GM18870 (cell line): ENCODE data around the gene CDH4.

ENCODE experiments used
- ATAC-seq: cut with Tn5 transposase; IDR thresholded peaks from one replicate; pipeline ENCODE4 v1.9.1; 2021; ENCODE audit warnings: moderate library complexity; ENCODE audit not compliant: unreplicated experiment

The CDH4 gene

GRCh38 chr20:61766921-61767610 is 515.0 kb downstream of the CDH4 start:
- no peak for ATAC-seq

GRCh38 chr20:61767761-61768494 is 515.9 kb downstream of the CDH4 start:
- no peak for ATAC-seq

- ATAC-seq, result no peak
Measured at GRCh38 chr20:61768571-61769285, 516.7 kb downstream of the CDH4 start.

GRCh38 chr20:61769286-61769832 is 517.3 kb downstream of the CDH4 start:
- ATAC-seq, result no peak

GRCh38 chr20:61770113-61770585 is 518.1 kb downstream of the CDH4 start:
- no peak for ATAC-seq

GRCh38 chr20:61771805-61772350 is 519.8 kb downstream of the CDH4 start:
- ATAC-seq, result no peak

- ATAC-seq, result no peak
Measured at GRCh38 chr20:61772828-61773631, 521.0 kb downstream of the CDH4 start.

GRCh38 chr20:61773926-61774587 is 522.0 kb downstream of the CDH4 start:
- ATAC-seq, result no peak

GRCh38 chr20:61775423-61775822 is 523.4 kb downstream of the CDH4 start:
- no peak for ATAC-seq

GRCh38 chr20:61776491-61777075 is 524.5 kb downstream of the CDH4 start:
- ATAC-seq, result no peak

GRCh38 chr20:61777773-61778494 is 525.9 kb downstream of the CDH4 start:
- no peak for ATAC-seq

- no peak for ATAC-seq
Measured at GRCh38 chr20:61778495-61778863, 526.4 kb downstream of the CDH4 start.

- ATAC-seq, result no peak
Measured at GRCh38 chr20:61779176-61779965, 527.3 kb downstream of the CDH4 start.

GRCh38 chr20:61780066-61780465 is 528.0 kb downstream of the CDH4 start:
- no peak for ATAC-seq

GRCh38 chr20:61784801-61785566 is 532.9 kb downstream of the CDH4 start:
- no peak for ATAC-seq

- no peak for ATAC-seq
Measured at GRCh38 chr20:61785567-61785816, 533.4 kb downstream of the CDH4 start.

- no peak for ATAC-seq
Measured at GRCh38 chr20:61786230-61786629, 534.2 kb downstream of the CDH4 start.

- ATAC-seq, result no peak
Measured at GRCh38 chr20:61788343-61788742, 536.3 kb downstream of the CDH4 start.
